H1 (cell line): Measurements from ENCODE around the gene GPR17. TPM values are rescaled to one million over a fixed set of nuclear protein-coding genes. Genes with fewer than 3 reads are reported as not detected.

Source experiments
- polyA plus RNA-seq, 7 experiments: library from polyadenylated mRNA; depleted of rRNA in 3 of 7; stranded (reverse) in 5 of 7; unstranded in 2 of 7; fragments of >200 nt in 5 of 7; fragments of 200-250 nt in 2 of 7; gene quantifications; 1 replicate in 5 of 7; 2 replicates in 1 of 7; 4 replicates in 1 of 7; pipeline versions ENCODE4 v1.2.1 to v1.2.3, GENCODE V29; 2011 to 2013; ENCODE audit warnings: missing spikeins in 2 of 7, mixed read lengths in 2 of 7
- total RNA-seq: library from RNA; stranded (reverse); fragmentation: NEBNext Ultra II Directional; extraction: Animal tissue kit (Norgen Biotek cat#: 25700); gene quantifications from 2 replicates; pipeline ENCODE4 v1.2.1, GENCODE V29; 2021
- TF ChIP-seq, protein P1 (sequence below): fragments of 300-600 bp; sonication (generic); IDR thresholded peaks from 2 replicates; pipeline ENCODE4 v1.7.1; 2012; ENCODE audit warnings: low read length, moderate library complexity, mild to moderate bottlenecking, inconsistent platforms; ENCODE audit not compliant: insufficient replicate concordance

The GPR17 gene
- total and polyA plus RNA-seq, 2 of the 8 experiments (the other 6 are each of a cell fraction or from before 2014, with no cell fraction given), result 0.03 TPM; not detected in 1

DNA sequence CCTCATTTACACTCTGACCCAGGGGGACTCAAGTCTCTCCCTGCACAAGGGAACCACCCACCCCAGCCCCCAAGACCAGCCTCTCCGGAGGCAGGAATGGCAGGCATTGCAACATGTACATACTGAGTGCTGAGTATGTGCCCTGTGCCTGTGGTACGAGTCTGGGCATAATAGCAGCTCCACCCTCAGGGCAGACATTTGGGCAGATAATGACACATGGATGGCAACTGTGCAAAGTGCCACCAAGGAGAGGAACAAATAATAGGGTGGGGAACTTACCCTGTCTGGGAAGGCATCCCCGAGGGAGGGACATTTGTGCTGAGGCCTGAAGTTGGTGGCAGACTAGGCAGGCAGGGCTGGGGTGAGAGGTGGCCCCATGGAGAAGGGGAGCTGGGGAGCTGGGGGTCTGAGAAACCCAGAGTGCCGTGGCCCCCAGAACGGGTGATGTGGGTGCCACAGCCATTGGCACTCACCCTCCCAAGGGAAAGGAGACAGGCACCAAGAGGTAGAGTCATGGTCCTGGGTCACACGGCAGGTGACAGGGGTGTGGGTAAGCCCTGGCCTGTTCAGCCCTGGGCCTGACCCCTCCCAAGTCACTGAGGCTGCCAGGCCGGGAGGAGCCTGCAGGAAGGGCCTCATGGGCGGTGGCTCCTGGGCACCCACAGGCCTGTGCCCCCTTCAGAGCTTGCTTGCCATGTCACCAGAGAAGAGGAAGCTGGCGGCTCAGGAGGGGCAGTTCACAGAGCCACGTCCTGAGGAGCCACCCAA lies 15.7 kb upstream of the GPR17 start (continued):
- TF ChIP-seq, protein P1, sequence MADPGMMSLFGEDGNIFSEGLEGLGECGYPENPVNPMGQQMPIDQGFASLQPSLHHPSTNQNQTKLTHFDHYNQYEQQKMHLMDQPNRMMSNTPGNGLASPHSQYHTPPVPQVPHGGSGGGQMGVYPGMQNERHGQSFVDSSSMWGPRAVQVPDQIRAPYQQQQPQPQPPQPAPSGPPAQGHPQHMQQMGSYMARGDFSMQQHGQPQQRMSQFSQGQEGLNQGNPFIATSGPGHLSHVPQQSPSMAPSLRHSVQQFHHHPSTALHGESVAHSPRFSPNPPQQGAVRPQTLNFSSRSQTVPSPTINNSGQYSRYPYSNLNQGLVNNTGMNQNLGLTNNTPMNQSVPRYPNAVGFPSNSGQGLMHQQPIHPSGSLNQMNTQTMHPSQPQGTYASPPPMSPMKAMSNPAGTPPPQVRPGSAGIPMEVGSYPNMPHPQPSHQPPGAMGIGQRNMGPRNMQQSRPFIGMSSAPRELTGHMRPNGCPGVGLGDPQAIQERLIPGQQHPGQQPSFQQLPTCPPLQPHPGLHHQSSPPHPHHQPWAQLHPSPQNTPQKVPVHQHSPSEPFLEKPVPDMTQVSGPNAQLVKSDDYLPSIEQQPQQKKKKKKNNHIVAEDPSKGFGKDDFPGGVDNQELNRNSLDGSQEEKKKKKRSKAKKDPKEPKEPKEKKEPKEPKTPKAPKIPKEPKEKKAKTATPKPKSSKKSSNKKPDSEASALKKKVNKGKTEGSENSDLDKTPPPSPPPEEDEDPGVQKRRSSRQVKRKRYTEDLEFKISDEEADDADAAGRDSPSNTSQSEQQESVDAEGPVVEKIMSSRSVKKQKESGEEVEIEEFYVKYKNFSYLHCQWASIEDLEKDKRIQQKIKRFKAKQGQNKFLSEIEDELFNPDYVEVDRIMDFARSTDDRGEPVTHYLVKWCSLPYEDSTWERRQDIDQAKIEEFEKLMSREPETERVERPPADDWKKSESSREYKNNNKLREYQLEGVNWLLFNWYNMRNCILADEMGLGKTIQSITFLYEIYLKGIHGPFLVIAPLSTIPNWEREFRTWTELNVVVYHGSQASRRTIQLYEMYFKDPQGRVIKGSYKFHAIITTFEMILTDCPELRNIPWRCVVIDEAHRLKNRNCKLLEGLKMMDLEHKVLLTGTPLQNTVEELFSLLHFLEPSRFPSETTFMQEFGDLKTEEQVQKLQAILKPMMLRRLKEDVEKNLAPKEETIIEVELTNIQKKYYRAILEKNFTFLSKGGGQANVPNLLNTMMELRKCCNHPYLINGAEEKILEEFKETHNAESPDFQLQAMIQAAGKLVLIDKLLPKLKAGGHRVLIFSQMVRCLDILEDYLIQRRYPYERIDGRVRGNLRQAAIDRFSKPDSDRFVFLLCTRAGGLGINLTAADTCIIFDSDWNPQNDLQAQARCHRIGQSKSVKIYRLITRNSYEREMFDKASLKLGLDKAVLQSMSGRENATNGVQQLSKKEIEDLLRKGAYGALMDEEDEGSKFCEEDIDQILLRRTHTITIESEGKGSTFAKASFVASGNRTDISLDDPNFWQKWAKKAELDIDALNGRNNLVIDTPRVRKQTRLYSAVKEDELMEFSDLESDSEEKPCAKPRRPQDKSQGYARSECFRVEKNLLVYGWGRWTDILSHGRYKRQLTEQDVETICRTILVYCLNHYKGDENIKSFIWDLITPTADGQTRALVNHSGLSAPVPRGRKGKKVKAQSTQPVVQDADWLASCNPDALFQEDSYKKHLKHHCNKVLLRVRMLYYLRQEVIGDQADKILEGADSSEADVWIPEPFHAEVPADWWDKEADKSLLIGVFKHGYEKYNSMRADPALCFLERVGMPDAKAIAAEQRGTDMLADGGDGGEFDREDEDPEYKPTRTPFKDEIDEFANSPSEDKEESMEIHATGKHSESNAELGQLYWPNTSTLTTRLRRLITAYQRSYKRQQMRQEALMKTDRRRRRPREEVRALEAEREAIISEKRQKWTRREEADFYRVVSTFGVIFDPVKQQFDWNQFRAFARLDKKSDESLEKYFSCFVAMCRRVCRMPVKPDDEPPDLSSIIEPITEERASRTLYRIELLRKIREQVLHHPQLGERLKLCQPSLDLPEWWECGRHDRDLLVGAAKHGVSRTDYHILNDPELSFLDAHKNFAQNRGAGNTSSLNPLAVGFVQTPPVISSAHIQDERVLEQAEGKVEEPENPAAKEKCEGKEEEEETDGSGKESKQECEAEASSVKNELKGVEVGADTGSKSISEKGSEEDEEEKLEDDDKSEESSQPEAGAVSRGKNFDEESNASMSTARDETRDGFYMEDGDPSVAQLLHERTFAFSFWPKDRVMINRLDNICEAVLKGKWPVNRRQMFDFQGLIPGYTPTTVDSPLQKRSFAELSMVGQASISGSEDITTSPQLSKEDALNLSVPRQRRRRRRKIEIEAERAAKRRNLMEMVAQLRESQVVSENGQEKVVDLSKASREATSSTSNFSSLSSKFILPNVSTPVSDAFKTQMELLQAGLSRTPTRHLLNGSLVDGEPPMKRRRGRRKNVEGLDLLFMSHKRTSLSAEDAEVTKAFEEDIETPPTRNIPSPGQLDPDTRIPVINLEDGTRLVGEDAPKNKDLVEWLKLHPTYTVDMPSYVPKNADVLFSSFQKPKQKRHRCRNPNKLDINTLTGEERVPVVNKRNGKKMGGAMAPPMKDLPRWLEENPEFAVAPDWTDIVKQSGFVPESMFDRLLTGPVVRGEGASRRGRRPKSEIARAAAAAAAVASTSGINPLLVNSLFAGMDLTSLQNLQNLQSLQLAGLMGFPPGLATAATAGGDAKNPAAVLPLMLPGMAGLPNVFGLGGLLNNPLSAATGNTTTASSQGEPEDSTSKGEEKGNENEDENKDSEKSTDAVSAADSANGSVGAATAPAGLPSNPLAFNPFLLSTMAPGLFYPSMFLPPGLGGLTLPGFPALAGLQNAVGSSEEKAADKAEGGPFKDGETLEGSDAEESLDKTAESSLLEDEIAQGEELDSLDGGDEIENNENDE, result no peak
